IPS-18a (cell line): Measurements from ENCODE around the gene PTPA.
"Not testable (repeated sequence)": the region's sequence is repeated elsewhere in the genome, so short reads cannot be mapped to it uniquely, and the experiment has no call there.

Experiments
- H3K27ac ChIP-seq: one replicate; pipeline ENCODE4 v1.5.1; 2013; ENCODE audit warnings: low read length
- H3K27me3 ChIP-seq: one replicate; pipeline ENCODE4 v1.6.1; 2013; ENCODE audit warnings: mild to moderate bottlenecking, low read length; ENCODE audit not compliant: control insufficient read depth, insufficient read depth
- H3K36me3 ChIP-seq: one replicate; pipeline ENCODE4 v1.6.1; 2013; ENCODE audit warnings: low read depth, low read length; ENCODE audit not compliant: control insufficient read depth
- H3K4me1 ChIP-seq: one replicate; pipeline ENCODE4 v1.6.1; 2013; ENCODE audit warnings: low read depth, low read length; ENCODE audit not compliant: control insufficient read depth
- H3K4me3 ChIP-seq: one replicate; pipeline ENCODE4 v1.5.1; 2013; ENCODE audit warnings: low read length
- H3K9ac ChIP-seq: one replicate; pipeline ENCODE4 v1.6.1; 2013; ENCODE audit warnings: mild to moderate bottlenecking, low read length, moderate library complexity
- H3K9me3 ChIP-seq: one replicate; pipeline ENCODE4 v1.6.1; 2013; ENCODE audit warnings: low read depth, low read length; ENCODE audit not compliant: control insufficient read depth

Gene PTPA

DNA sequence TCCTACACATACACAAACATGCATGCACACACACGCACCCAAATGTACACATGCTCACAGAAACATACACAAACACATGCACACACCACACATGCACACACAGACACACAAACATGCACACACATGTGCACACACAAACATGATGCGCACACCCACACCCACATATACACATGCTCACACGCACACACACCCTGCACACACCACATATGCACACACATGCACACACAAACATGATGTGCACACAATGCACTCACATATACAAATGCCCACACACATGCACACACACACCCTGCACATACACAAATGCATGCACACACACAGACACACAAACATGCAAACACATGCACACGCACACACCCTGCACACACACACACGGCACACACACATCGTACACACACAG is 74.2 kb downstream of the PTPA start:
- Histone ChIP-seq H3K27me3 (peaks cover 48% of the 10 kb centered on the region), H3K4me3 (no peak overlapping the region)

DNA sequence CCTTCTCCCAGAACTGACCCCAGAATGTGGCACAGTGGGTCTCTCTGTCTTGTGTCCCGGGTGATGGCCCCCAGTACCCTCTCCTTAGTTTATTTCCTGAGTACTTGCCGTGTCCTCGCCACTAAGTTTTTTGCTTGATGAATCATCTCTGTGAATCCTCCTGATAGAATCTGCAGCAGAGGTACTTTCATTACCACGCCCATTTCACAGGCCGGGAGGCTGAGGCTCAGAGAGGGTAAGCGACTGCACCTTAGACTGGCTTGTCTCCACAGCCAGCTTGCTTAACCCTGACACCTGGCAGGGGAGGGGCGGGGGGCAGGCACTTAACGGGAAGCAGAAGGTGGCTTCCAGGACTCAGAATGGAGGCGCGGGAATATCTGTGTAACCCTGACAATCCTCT is 74.8 kb downstream of the PTPA start:
- Histone ChIP-seq H3K4me3 (no peak overlapping the region), H3K27me3 (peaks cover 42% of the 10 kb centered on the region), H3K4me1 (no peaks in the 10 kb centered on the region), H3K27ac (no peak overlapping the region), H3K9ac (no peak overlapping the region), H3K36me3 (no peaks in the 10 kb centered on the region), H3K9me3 (no peaks in the 10 kb centered on the region)

More for the DNA sequence above, 74.2 kb downstream of the PTPA start:
- no peaks in the 10 kb centered on the region for H3K4me1 ChIP-seq
- H3K36me3 ChIP-seq = no peaks in the 10 kb centered on the region
- no peak overlapping the region for H3K27ac ChIP-seq
- H3K9me3 ChIP-seq = no peaks in the 10 kb centered on the region
- H3K9ac ChIP-seq = no peak overlapping the region

DNA sequence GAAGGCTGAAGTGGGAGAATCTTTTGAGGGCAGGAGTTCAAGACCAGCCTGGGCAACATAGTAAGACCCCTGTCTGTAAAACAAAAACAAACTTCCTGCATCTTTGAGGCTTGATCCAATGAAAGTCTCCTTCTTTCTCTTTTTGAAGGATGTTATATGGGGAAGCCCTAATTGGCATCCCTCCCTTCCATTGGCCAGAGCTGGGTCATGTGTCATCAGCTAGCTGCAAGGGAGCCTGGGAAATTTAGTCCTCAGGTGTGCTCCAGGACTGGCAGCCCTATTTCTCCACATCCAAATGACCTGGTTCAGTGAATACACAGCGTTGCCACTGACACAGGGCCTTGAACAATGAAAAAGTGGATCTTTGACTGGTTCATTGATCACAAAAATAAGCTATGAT is 75.8 kb downstream of the PTPA start:
- Histone ChIP-seq H3K27ac (no peak overlapping the region), H3K4me3 (no peak overlapping the region), H3K27me3 (peaks cover 31% of the 10 kb centered on the region), H3K4me1 (no peaks in the 10 kb centered on the region), H3K9me3 (no peaks in the 10 kb centered on the region), H3K9ac (no peak overlapping the region), H3K36me3 (no peaks in the 10 kb centered on the region)

DNA sequence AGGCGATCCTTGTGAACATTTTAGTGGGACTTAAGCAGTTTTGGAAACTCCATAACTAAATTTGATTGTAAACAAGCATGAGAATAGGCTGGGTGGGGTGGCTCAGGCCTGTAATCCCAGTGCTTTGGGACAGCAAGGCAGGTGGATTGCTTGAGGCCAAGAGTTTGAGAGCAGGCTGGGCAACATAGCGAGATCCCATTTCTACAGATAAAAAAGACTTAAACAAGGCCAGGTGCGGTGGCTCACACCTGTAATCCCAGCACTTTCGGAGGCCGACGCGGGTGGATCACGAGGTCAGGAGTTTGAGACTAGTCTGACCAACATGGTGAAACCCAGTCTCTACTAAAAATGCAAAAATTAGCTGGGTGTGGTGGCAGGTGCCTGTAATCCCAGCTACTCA is 78.8 kb downstream of the PTPA start:
- H3K4me3 ChIP-seq, H3K9ac ChIP-seq, H3K36me3 ChIP-seq, H3K4me1 ChIP-seq, H3K9me3 ChIP-seq, H3K27ac ChIP-seq: not testable (repeated sequence)
- H3K27me3 ChIP-seq = peaks cover 20% of the 10 kb centered on the region

DNA sequence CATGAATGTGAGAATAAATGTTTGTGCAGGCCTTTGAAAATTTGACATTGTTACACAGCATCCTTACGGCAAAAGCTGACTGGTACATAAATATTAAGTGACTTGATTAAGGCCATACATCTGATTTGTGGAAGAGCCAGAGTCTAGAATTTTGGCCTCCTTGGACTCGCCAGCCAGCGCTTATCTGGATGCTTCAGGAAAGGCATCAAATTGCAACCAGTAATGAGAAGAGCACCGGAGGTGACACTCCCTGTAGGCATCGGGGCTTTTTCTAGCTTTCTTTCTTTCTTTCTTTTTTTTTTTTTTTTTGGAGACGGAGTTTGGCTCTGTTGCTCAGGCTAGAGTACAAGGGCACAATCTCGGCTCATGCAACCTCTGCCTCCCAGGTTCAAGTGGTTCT is 80.0 kb downstream of the PTPA start:
- H3K9ac ChIP-seq = no peak overlapping the region
- no peak overlapping the region for H3K4me3 ChIP-seq
- H3K27ac ChIP-seq = no peak overlapping the region
- no peaks in the 10 kb centered on the region for H3K9me3 ChIP-seq
- peaks cover 13% of the 10 kb centered on the region for H3K27me3 ChIP-seq
- H3K36me3 ChIP-seq = no peaks in the 10 kb centered on the region
- H3K4me1 ChIP-seq = no peaks in the 10 kb centered on the region

DNA sequence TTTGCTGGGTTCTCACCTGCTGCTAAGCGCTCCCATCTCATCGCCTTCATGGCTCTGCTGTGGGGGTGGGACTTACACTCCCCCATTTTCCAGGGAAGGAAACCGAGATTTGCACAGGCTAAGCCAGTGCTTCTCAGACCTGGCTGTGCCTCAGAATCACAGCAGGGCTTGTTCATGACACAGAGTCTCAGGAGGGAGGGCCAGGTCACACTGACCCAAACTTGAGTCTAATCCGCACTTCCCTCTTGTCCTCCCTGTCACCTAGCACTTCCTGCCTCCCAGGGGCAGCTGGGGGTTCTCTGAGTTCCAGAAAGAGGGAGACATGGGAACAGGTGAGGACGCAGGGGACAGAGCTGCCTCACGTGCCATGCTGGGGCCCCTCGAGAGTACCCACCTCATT is 82.4 kb downstream of the PTPA start:
- no peak overlapping the region for H3K9ac ChIP-seq
- H3K27ac ChIP-seq = no peak overlapping the region
- H3K27me3 ChIP-seq = peaks cover 18% of the 10 kb centered on the region
- H3K4me3 ChIP-seq = no peak overlapping the region
- no peaks in the 10 kb centered on the region for H3K4me1 ChIP-seq
- H3K9me3 ChIP-seq = no peaks in the 10 kb centered on the region
- H3K36me3 ChIP-seq = no peaks in the 10 kb centered on the region

DNA sequence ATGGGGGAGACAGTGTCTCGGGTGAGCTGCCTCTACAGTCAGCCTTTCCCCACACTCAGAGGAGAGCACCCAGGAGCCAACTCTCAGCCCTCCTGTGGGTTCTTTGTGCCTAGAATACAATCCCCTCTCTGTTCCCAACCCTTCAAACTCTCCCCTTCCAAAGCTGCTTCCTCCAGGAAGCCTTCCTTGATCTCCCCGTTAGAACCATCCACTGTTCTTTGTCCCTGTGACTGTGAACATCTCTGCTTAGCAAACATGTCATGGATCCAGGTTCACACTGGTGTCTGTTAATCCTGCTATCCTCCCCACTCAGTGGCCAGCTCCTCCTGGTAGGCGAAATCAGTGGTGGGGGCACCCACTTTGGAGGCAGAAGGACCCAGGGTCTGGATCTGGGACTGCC is 83.0 kb downstream of the PTPA start:
- H3K4me1 ChIP-seq = no peaks in the 10 kb centered on the region
- H3K27ac ChIP-seq = no peak overlapping the region
- no peak overlapping the region for H3K9ac ChIP-seq
- no peaks in the 10 kb centered on the region for H3K9me3 ChIP-seq
- H3K4me3 ChIP-seq = no peak overlapping the region
- peaks cover 18% of the 10 kb centered on the region for H3K27me3 ChIP-seq
- no peaks in the 10 kb centered on the region for H3K36me3 ChIP-seq

DNA sequence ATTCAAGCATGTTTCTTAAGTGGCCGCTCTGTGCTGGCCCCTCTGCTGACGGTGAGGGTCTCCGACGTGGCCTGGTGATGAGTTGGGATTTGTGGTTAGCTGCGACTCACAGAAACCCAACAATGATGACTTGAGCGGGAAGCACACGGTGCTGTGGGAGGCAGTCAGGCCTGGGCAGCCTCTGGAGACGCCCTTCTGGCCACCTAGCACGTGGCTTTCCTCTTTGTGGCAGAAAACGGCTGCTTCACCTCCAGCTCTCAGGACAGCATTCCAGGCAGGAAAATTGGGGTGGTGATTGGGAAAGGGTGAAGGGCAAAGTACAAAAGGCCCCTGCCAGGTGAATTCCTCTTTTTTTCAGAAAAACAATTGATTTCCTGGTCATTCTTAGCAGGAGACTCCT is 84.4 kb downstream of the PTPA start:
- Histone ChIP-seq H3K27me3 (peaks cover 18% of the 10 kb centered on the region), H3K4me1 (no peaks in the 10 kb centered on the region), H3K27ac (no peak overlapping the region), H3K9me3 (no peaks in the 10 kb centered on the region), H3K9ac (no peak overlapping the region), H3K4me3 (no peak overlapping the region), H3K36me3 (no peaks in the 10 kb centered on the region)

DNA sequence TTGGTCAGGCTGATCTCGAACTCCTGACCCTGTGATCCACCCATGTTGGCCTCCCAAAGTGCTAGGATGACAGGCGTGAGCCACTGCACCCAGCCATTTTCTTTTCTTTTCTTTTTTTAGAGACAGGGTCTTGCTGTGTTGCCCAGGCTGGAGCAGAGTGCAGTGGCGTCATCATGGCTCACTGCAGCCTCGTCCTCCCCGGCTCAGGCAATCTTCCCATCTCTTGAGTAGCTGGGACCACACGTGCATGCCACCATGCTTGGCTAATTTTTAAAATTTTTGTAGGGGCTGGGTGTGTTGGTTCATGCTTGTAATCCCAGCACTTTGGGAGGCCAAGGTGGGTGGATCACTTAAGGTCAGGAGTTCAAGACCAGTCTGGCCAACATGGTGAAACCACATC is 85.8 kb downstream of the PTPA start:
- not testable (repeated sequence) for H3K9me3 ChIP-seq, H3K9ac ChIP-seq, H3K4me1 ChIP-seq, H3K4me3 ChIP-seq, H3K36me3 ChIP-seq, H3K27ac ChIP-seq
- peaks cover 18% of the 10 kb centered on the region for H3K27me3 ChIP-seq

DNA sequence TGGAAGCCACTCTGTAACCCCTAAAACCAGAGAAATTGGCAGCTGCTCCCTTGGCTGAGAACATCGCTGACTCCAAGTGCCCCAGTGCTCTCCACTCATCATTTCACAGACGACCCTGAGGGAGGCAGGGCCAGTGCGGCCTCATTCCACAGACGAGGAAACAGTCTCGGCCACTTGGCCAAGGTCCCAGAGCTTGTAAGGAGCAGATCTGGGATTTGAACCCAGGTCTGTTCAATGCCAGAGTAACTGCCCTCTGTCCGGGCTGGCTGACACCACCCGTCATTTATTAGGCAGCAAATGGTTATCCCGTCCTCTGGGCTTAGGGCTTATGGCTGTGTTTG is 86.7 kb downstream of the PTPA start:
- Histone ChIP-seq H3K27ac (no peak overlapping the region), H3K9ac (no peak overlapping the region), H3K4me3 (no peak overlapping the region), H3K4me1 (no peaks in the 10 kb centered on the region), H3K9me3 (no peaks in the 10 kb centered on the region), H3K36me3 (no peaks in the 10 kb centered on the region), H3K27me3 (peaks cover 18% of the 10 kb centered on the region)
